Osteoblast (primary cell): ENCODE results near the gene GAK. TPM values are rescaled to one million over a fixed set of nuclear protein-coding genes. Genes with fewer than 3 reads are reported as not detected.

ENCODE experiments used
- DNase-seq: peaks from one replicate; pipeline ENCODE4 v3.0.0; 2011; ENCODE audit warnings: low spot score, mixed read lengths; ENCODE audit not compliant: insufficient read length; ENCODE audit errors: missing footprints
- H2AFZ ChIP-seq: 2 replicates; pipeline ENCODE4 v1.6.0; 2011; ENCODE audit warnings: mild to moderate bottlenecking, low read length
- H3K27ac ChIP-seq: 2 replicates; pipeline ENCODE4 v1.5.1; 2011; ENCODE audit warnings: mild to moderate bottlenecking, low read depth, low read length, moderate library complexity
- H3K27me3 ChIP-seq: 2 replicates; pipeline ENCODE4 v1.6.0; 2012; ENCODE audit warnings: mild to moderate bottlenecking, control low read depth, inconsistent platforms, low read length, moderate library complexity; ENCODE audit not compliant: insufficient read depth
- H3K36me3 ChIP-seq: 2 replicates; pipeline ENCODE4 v1.5.1; 2011; ENCODE audit warnings: mild to moderate bottlenecking, low read length, control low read depth, moderate library complexity; ENCODE audit not compliant: insufficient read depth
- H3K4me1 ChIP-seq: 2 replicates; pipeline ENCODE4 v1.5.1; 2011; ENCODE audit warnings: mild to moderate bottlenecking, low read length, control low read depth, moderate library complexity; ENCODE audit not compliant: insufficient read depth
- H3K4me2 ChIP-seq: 2 replicates; pipeline ENCODE4 v1.6.0; 2011; ENCODE audit warnings: mild to moderate bottlenecking, low read length; ENCODE audit not compliant: insufficient read depth
- H3K4me3 ChIP-seq: fragments of 200-600 bp; sonication (generic); 3 replicates; pipeline ENCODE4 v1.5.1; 2012; ENCODE audit warnings: mild to moderate bottlenecking, low read length, inconsistent platforms; ENCODE audit not compliant: insufficient read depth
- H3K79me2 ChIP-seq: 2 replicates; pipeline ENCODE4 v1.6.0; 2012; ENCODE audit warnings: mild to moderate bottlenecking, low read length, control low read depth, inconsistent platforms; ENCODE audit not compliant: insufficient read depth
- H3K9me3 ChIP-seq: 2 replicates; pipeline ENCODE4 v1.5.1; 2011; ENCODE audit warnings: low read depth, low read length, control low read depth
- H4K20me1 ChIP-seq: 2 replicates; pipeline ENCODE4 v1.6.0; 2012; ENCODE audit warnings: mild to moderate bottlenecking, low read length, control low read depth; ENCODE audit not compliant: insufficient read depth
- CTCF ChIP-seq: IDR thresholded peaks from 2 replicates; pipeline ENCODE4 v1.5.1; 2011; ENCODE audit warnings: mild to moderate bottlenecking, low read depth, low read length, moderate library complexity; ENCODE audit errors: extremely low read depth
- total RNA-seq: library from RNA; depleted of rRNA; stranded (reverse); fragments of >200 nt; gene quantifications from 2 replicates; pipeline ENCODE4 v1.2.3, GENCODE V29; 2012

GAK gene
- total RNA-seq, 1 donor, result 48.9 TPM

- DNase-seq, result peak; percentile 81
- no peak overlapping the region for H3K4me3 ChIP-seq
- H4K20me1 ChIP-seq, result peaks cover 4% of the 10 kb centered on the region
- no peak overlapping the region for H3K27ac ChIP-seq
- H3K9me3 ChIP-seq, result no peaks in the 10 kb centered on the region
- no peaks in the 10 kb centered on the region for H3K27me3 ChIP-seq
- no peak for TF ChIP-seq CTCF
- H3K4me1 ChIP-seq, result no peaks in the 10 kb centered on the region
- H2AFZ ChIP-seq, result no peak overlapping the region
- H3K4me2 ChIP-seq, result no peak overlapping the region
- no peaks in the 10 kb centered on the region for H3K79me2 ChIP-seq
- peaks cover 31% of the 10 kb centered on the region for H3K36me3 ChIP-seq
These were observed 78.7 kb downstream of the GAK start for GRCh38 chr4:853416-853781.

GRCh38 chr4:851701-852430 lies 80.2 kb downstream of the GAK start:
- Histone ChIP-seq H3K9me3 (no peaks in the 10 kb centered on the region), H2AFZ (no peak overlapping the region), H3K27me3 (no peaks in the 10 kb centered on the region), H4K20me1 (peaks cover 3% of the 10 kb centered on the region), H3K36me3 (peaks cover 17% of the 10 kb centered on the region), H3K79me2 (no peaks in the 10 kb centered on the region), H3K27ac (no peak overlapping the region), H3K4me2 (no peak overlapping the region), H3K4me3 (no peak overlapping the region), H3K4me1 (no peaks in the 10 kb centered on the region)
- TF ChIP-seq CTCF, result no peak
- DNase-seq, result peak; percentile 75

- Histone ChIP-seq H3K27me3 (no peaks in the 10 kb centered on the region), H3K4me2 (no peak overlapping the region), H3K79me2 (no peaks in the 10 kb centered on the region), H4K20me1 (no peaks in the 10 kb centered on the region), H2AFZ (no peak overlapping the region), H3K9me3 (no peaks in the 10 kb centered on the region), H3K36me3 (peaks cover 12% of the 10 kb centered on the region), H3K27ac (no peak overlapping the region), H3K4me1 (peaks cover 6% of the 10 kb centered on the region), H3K4me3 (no peak overlapping the region)
- TF ChIP-seq CTCF, result no peak
- peak; percentile 82 for DNase-seq
These were observed 81.7 kb downstream of the GAK start for GRCh38 chr4:850323-850945.

GRCh38 chr4:849478-850175 lies 82.5 kb downstream of the GAK start:
- Histone ChIP-seq H3K36me3 (peaks cover 8% of the 10 kb centered on the region), H4K20me1 (no peaks in the 10 kb centered on the region), H2AFZ (no peak overlapping the region), H3K4me3 (no peak overlapping the region), H3K27me3 (no peaks in the 10 kb centered on the region), H3K79me2 (no peaks in the 10 kb centered on the region), H3K9me3 (no peaks in the 10 kb centered on the region), H3K4me2 (no peak overlapping the region), H3K4me1 (peaks cover 6% of the 10 kb centered on the region), H3K27ac (no peak overlapping the region)
- TF ChIP-seq CTCF, result no peak
- peak; percentile 54 for DNase-seq
